A673 (cell line): ENCODE results near the gene DTNA. TPM values are rescaled to one million over a fixed set of nuclear protein-coding genes. Genes with fewer than 3 reads are reported as not detected.

Experiments
- BruUV-seq: library from RNA; stranded (reverse); fragments of 400-500 nt; replicated peaks from 2 replicates; lab custom pipeline; 2021; lab: Mats Ljungman, UMichigan
- CTCF ChIA-PET: fragments of 300-600 bp; sonication (Branson Sonifier 250); formaldehyde crosslinking; loops from one replicate; lab custom pipeline; 2022; ENCODE audit warnings: antibody characterized with exemption; lab: Charles Lee
- POLR2A ChIA-PET: fragments of 300-600 bp; sonication (Branson Sonifier 250); formaldehyde crosslinking; loops from one replicate; lab custom pipeline; 2022; ENCODE audit warnings: antibody characterized with exemption; ENCODE audit not compliant: low non-redundant PET; lab: Charles Lee
- DNase-seq: peaks from one replicate; pipeline ENCODE4 v3.0.0-alpha.2; 2015; ENCODE audit warnings: low spot score
- H3K27ac ChIP-seq: fragments of 200-600 bp; sonication (generic); 2 replicates; pipeline ENCODE4 v1.5.1; 2016; ENCODE audit warnings: mixed run types, low read depth, mild to moderate bottlenecking, mixed read lengths, antibody characterized with exemption, low read length; ENCODE audit not compliant: poor library complexity, severe bottlenecking
- H3K27me3 ChIP-seq: fragments of 200-600 bp; sonication (generic); replicated peaks from 2 replicates; pipeline ENCODE4 v1.6.1; 2017; ENCODE audit warnings: mixed run types, low read depth, mild to moderate bottlenecking, mixed read lengths, antibody characterized with exemption, low read length; ENCODE audit not compliant: insufficient read depth, poor library complexity
- H3K36me3 ChIP-seq: fragments of 200-600 bp; sonication (generic); 2 replicates; pipeline ENCODE4 v1.6.1; 2016; ENCODE audit warnings: mixed run types, mild to moderate bottlenecking, mixed read lengths, antibody characterized with exemption, low read length; ENCODE audit not compliant: insufficient read depth, poor library complexity, severe bottlenecking
- H3K4me1 ChIP-seq: fragments of 200-600 bp; sonication (generic); 2 replicates; pipeline ENCODE4 v1.6.1; 2017; ENCODE audit warnings: mixed run types, mild to moderate bottlenecking, mixed read lengths, antibody characterized with exemption, low read length; ENCODE audit not compliant: insufficient read depth, poor library complexity, severe bottlenecking
- H3K4me3 ChIP-seq: fragments of 200-600 bp; sonication (generic); 2 replicates; pipeline ENCODE4 v1.5.1; 2016; ENCODE audit warnings: low read depth, mixed run types, mild to moderate bottlenecking, mixed read lengths, low read length; ENCODE audit not compliant: poor library complexity, severe bottlenecking
- H3K9me3 ChIP-seq: fragments of 200-600 bp; sonication (generic); 2 replicates; pipeline ENCODE4 v1.6.1; 2016; ENCODE audit warnings: mixed run types, low read depth, mild to moderate bottlenecking, mixed read lengths, antibody characterized with exemption, low read length; ENCODE audit not compliant: poor library complexity, severe bottlenecking
- EZH2 ChIP-seq: fragments of 200-600 bp; sonication (generic); IDR thresholded peaks from 2 replicates; pipeline ENCODE4 v1.6.1; 2017; ENCODE audit warnings: borderline replicate concordance, low read depth, mild to moderate bottlenecking, mixed read lengths, antibody characterized with exemption, low read length; ENCODE audit not compliant: poor library complexity, severe bottlenecking
- intact Hi-C: fragments of 100-400 bp; cut with micrococcal nuclease; formaldehyde crosslinking; loops from one replicate; pipeline ENCODE4 v1.10.0; 2022; ENCODE audit not compliant: unreplicated experiment
- total RNA-seq: library from RNA; stranded (reverse); gene quantifications from 2 replicates; pipeline ENCODE4 v1.2.3, GENCODE V29; 2021
- TF ChIP-seq, protein P1 (sequence below): fragments of 300-800, 200-600 bp; sonication (generic); conservative IDR thresholded peaks from 2 replicates; pipeline ENCODE4 v1.5.1; 2017; ENCODE audit warnings: low read depth, mild to moderate bottlenecking, antibody characterized with exemption, low read length, moderate library complexity, mixed read lengths

The DTNA gene
- total RNA-seq, 1 experiment from 2014 or later, result 18.6 TPM

DNA sequence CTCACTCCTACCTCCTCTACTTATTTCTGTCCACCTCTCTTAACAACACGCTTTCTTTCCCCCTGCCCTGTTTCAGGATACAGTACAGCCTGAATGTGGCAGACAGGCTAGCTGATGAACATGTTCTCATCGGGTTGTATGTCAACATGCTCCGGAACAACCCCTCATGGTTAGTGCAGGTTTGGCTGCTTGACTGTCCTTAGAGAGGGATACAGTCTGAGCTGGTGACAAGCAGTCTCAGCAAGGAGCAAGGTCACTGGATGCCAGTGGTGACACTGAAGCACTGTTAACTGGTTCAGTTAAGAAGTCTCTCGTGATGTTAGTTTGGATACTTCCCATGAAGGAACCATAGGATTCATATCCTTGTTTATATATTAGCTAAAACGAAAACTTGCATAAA is 128.6 kb downstream of the DTNA start:
- Histone ChIP-seq H3K4me3 (no peak overlapping the region), H3K9me3 (no peaks in the 10 kb centered on the region), H3K36me3 (no peaks in the 10 kb centered on the region), H3K27me3 (no peaks in the 10 kb centered on the region), H3K27ac (no peak overlapping the region), H3K4me1 (no peaks in the 10 kb centered on the region)
- ChIA-PET CTCF (interaction anchor here (0.7 kb wide), 1 partner anchor 89 kb away, joined by 3 read pairs; no protein-coding TSS in a partner anchor), POLR2A (no interaction called here)
- intact Hi-C loops, result no loop called here
- no peak for DNase-seq
- TF ChIP-seq, protein P1, sequence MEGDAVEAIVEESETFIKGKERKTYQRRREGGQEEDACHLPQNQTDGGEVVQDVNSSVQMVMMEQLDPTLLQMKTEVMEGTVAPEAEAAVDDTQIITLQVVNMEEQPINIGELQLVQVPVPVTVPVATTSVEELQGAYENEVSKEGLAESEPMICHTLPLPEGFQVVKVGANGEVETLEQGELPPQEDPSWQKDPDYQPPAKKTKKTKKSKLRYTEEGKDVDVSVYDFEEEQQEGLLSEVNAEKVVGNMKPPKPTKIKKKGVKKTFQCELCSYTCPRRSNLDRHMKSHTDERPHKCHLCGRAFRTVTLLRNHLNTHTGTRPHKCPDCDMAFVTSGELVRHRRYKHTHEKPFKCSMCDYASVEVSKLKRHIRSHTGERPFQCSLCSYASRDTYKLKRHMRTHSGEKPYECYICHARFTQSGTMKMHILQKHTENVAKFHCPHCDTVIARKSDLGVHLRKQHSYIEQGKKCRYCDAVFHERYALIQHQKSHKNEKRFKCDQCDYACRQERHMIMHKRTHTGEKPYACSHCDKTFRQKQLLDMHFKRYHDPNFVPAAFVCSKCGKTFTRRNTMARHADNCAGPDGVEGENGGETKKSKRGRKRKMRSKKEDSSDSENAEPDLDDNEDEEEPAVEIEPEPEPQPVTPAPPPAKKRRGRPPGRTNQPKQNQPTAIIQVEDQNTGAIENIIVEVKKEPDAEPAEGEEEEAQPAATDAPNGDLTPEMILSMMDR, result no peak
- TF ChIP-seq EZH2, result no peak
- BruUV-seq, result no TSS peak

DNA sequence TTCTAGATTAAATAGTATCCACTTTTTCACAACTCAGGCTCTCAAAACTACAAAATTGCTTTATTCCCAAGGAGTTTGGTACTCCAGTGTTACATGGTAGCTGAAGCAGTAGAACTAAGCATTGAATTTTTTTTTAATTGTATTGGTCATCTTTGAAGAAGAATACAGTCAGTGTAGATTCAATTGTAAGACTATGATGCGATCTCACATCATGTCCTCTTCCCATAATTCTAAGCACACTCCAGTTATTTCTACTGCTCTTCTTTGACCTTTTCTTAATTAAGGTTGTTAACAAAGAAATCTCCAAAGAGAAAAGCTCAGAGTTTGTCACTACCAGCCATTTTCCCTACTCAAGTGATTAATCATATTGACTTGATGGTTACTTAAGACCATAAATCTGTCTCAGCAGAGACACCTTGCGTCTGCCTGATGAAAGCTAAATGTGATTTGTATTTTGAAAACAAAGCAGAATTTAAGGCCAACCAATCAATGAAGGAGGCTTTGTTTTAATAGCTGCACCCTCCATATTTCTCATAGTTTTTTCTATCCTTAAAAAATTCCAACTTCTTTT is 130.2 kb downstream of the DTNA start:
- TF ChIP-seq, protein P1, result no peak
- no peak for TF ChIP-seq EZH2
- DNase-seq, result no peak
- CTCF ChIA-PET, result no interaction called here
- intact Hi-C loops, result loop anchor here (5.0 kb wide), 1 partner anchor 48 kb away; no protein-coding TSS in a partner anchor
- no peaks in the 10 kb centered on the region for H3K9me3 ChIP-seq
- no peak overlapping the region for H3K4me3 ChIP-seq
- H3K27me3 ChIP-seq, result no peaks in the 10 kb centered on the region
- no peak overlapping the region for H3K27ac ChIP-seq
- no TSS peak for BruUV-seq
- POLR2A ChIA-PET, result no interaction called here
- peaks cover 5% of the 10 kb centered on the region for H3K4me1 ChIP-seq
- no peaks in the 10 kb centered on the region for H3K36me3 ChIP-seq

GRCh38 chr18:34841891-34842290 is 131.8 kb downstream of the DTNA start:
- Histone ChIP-seq H3K4me3 (no peak overlapping the region), H3K27ac (no peak overlapping the region), H3K4me1 (peaks cover 5% of the 10 kb centered on the region), H3K36me3 (no peaks in the 10 kb centered on the region), H3K27me3 (no peaks in the 10 kb centered on the region), H3K9me3 (no peaks in the 10 kb centered on the region)
- no peak for DNase-seq
- BruUV-seq, result no TSS peak
- ChIA-PET CTCF (no interaction called here), POLR2A (no interaction called here)
- TF ChIP-seq EZH2, result no peak
- TF ChIP-seq, protein P1, result no peak
- intact Hi-C loops, result loop anchor here (5.0 kb wide), 1 partner anchor 50 kb away; no protein-coding TSS in a partner anchor
